Liver (tissue), 9 donors: Measurements from ENCODE around the gene FTHL17. TPM values are rescaled to one million over a fixed set of nuclear protein-coding genes. Genes with fewer than 3 reads are reported as not detected.

ENCODE experiments used
- DNase-seq: peaks from one replicate; pipeline ENCODE4 v3.0.0-alpha.2; 2017; ENCODE audit warnings: low spot score
- H3K27ac ChIP-seq, 2 donors: one replicate each; pipeline ENCODE4 v1.7.0; 2013; ENCODE audit warnings: inconsistent platforms in 2 of 2, low read length in 2 of 2, control low read depth in 1 of 2, low read depth in 1 of 2, mild to moderate bottlenecking in 1 of 2
- H3K27me3 ChIP-seq, 4 donors: one replicate each; pipeline versions ENCODE4 v1.6.1 to v1.7.0; 2013; ENCODE audit warnings: low read length in 3 of 4, inconsistent platforms in 1 of 4, mild to moderate bottlenecking in 1 of 4, moderate library complexity in 1 of 4; ENCODE audit not compliant: control insufficient read depth in 4 of 4, insufficient read depth in 4 of 4
- H3K36me3 ChIP-seq, 4 donors: one replicate each; pipeline versions ENCODE4 v1.6.1 to v1.7.0; 2013; ENCODE audit warnings: low read length in 3 of 4, mild to moderate bottlenecking in 3 of 4, low read depth in 1 of 4, moderate library complexity in 1 of 4; ENCODE audit not compliant: control insufficient read depth in 4 of 4, insufficient read depth in 3 of 4
- H3K4me1 ChIP-seq, 4 donors: one replicate each; pipeline versions ENCODE4 v1.6.1 to v1.7.0; 2013; ENCODE audit warnings: low read length in 3 of 4, mild to moderate bottlenecking in 3 of 4, moderate library complexity in 1 of 4; ENCODE audit not compliant: control insufficient read depth in 4 of 4, insufficient read depth in 4 of 4
- H3K4me3 ChIP-seq, 3 donors: one replicate each; pipeline versions ENCODE4 v1.6.1 to v1.7.0; 2013; ENCODE audit warnings: low read length in 3 of 3, control low read depth in 1 of 3, low read depth in 1 of 3, mild to moderate bottlenecking in 1 of 3
- H3K9ac ChIP-seq, 2 donors: one replicate each; pipeline ENCODE4 v1.7.0; 2013; ENCODE audit warnings: low read length in 2 of 2, mild to moderate bottlenecking in 2 of 2, moderate library complexity in 2 of 2, control low read depth in 1 of 2, low read depth in 1 of 2
- H3K9me3 ChIP-seq, 4 donors: one replicate each; pipeline versions ENCODE4 v1.6.1 to v1.7.0; 2013; ENCODE audit warnings: low read length in 3 of 4; ENCODE audit not compliant: control insufficient read depth in 4 of 4
- EGR1 ChIP-seq, 2 donors: IDR thresholded peaks; 2 replicates each; pipeline ENCODE4 v1.6.1; 2016 to 2018; ENCODE audit warnings: antibody characterized with exemption in 2 of 2, low read depth in 2 of 2
- FOXA1 ChIP-seq: IDR thresholded peaks from 2 replicates; pipeline ENCODE4 v1.6.1; 2016; ENCODE audit warnings: antibody characterized with exemption
- FOXA2 ChIP-seq: IDR thresholded peaks from 2 replicates; pipeline ENCODE4 v1.6.1; 2016; ENCODE audit warnings: antibody characterized with exemption
- GABPA ChIP-seq, 2 donors: IDR thresholded peaks in 1 of 2; conservative IDR thresholded peaks in 1 of 2; 2 replicates each; pipeline ENCODE4 v1.6.1; 2016; ENCODE audit warnings: antibody characterized with exemption in 2 of 2, mild to moderate bottlenecking in 1 of 2, moderate library complexity in 1 of 2
- HNF4A ChIP-seq, 2 donors: conservative IDR thresholded peaks; 2 replicates each; pipeline ENCODE4 v1.6.1; 2016; ENCODE audit warnings: antibody characterized with exemption in 2 of 2, mild to moderate bottlenecking in 2 of 2
- HNF4G ChIP-seq: IDR thresholded peaks from 2 replicates; pipeline ENCODE4 v1.6.1; 2016; ENCODE audit warnings: antibody characterized with exemption
- JUND ChIP-seq, 2 donors: IDR thresholded peaks; 2 replicates each; pipeline ENCODE4 v1.6.1; 2016; ENCODE audit warnings: antibody characterized with exemption in 2 of 2
- NR2F2 ChIP-seq: IDR thresholded peaks from 2 replicates; pipeline ENCODE4 v1.6.1; 2016; ENCODE audit warnings: antibody characterized with exemption
- RAD21 ChIP-seq, 2 donors: IDR thresholded peaks; 2 replicates each; pipeline ENCODE4 v1.6.1; 2016; ENCODE audit warnings: antibody characterized with exemption in 2 of 2, mild to moderate bottlenecking in 2 of 2
- RXRA ChIP-seq, 2 donors: IDR thresholded peaks; 2 replicates each; pipeline ENCODE4 v1.6.1; 2017 to 2018; ENCODE audit warnings: antibody characterized with exemption in 2 of 2, mild to moderate bottlenecking in 1 of 2
- SP1 ChIP-seq: IDR thresholded peaks from 2 replicates; pipeline ENCODE4 v1.6.1; 2018; ENCODE audit warnings: antibody characterized with exemption, mild to moderate bottlenecking
- TAF1 ChIP-seq: conservative IDR thresholded peaks from 2 replicates; pipeline ENCODE4 v1.6.1; 2016; ENCODE audit warnings: antibody characterized with exemption, mild to moderate bottlenecking
- YY1 ChIP-seq: IDR thresholded peaks from 2 replicates; pipeline ENCODE4 v1.6.1; 2016; ENCODE audit warnings: antibody characterized with exemption, mild to moderate bottlenecking
- WGBS: extraction: QIAGEN DNeasy Blood & Tissue Kit; methylation state at CpG from one replicate; pipeline ENCODE4 v1.1.7; 2013; 5-methylcytosine and 5-hydroxymethylcytosine counted together
- polyA plus RNA-seq, 2 donors: library from polyadenylated mRNA; stranded (reverse) in 1 of 2; unstranded in 1 of 2; fragments of 200-250 nt in 1 of 2; fragments of >200 nt in 1 of 2; fragmentation: Nextera tagmentation in 1 of 2; extraction: Ambion mirVana in 1 of 2; gene quantifications; one replicate each; pipeline versions ENCODE4 v1.2.1 to v1.2.3, GENCODE V29; 2013 to 2015
- total RNA-seq, 2 donors: library from RNA; depleted of rRNA; stranded (reverse); fragments of >200 nt; gene quantifications; one replicate each; pipeline ENCODE4 v1.2.3, GENCODE V29; 2014
- TF ChIP-seq, protein P1 (sequence below): IDR thresholded peaks from 2 replicates; pipeline ENCODE4 v1.6.1; 2016; ENCODE audit warnings: antibody characterized with exemption
- TF ChIP-seq, protein P2 (sequence below): IDR thresholded peaks from 2 replicates; pipeline ENCODE4 v1.6.1; 2016; ENCODE audit warnings: antibody characterized with exemption, mild to moderate bottlenecking
- TF ChIP-seq, protein P3 (sequence below): fragments of 150-350 bp; IDR thresholded peaks from 2 replicates; pipeline ENCODE4 v1.5.1; 2017; ENCODE audit warnings: improper control_type of control experiment, low read depth, low read length; ENCODE audit not compliant: missing input control
- TF ChIP-seq, protein P4 (sequence below): IDR thresholded peaks from 2 replicates; pipeline ENCODE4 v1.6.1; 2016; ENCODE audit warnings: antibody characterized with exemption
- TF ChIP-seq, protein P5 (sequence below): IDR thresholded peaks from 2 replicates; pipeline ENCODE4 v1.6.1; 2016; ENCODE audit warnings: antibody characterized with exemption
- donor health status: healthy.
- donor health status: healthy.
- donor health status: healthy.
- donor health status: healthy.
- donor health status: healthy.

FTHL17 gene
- total and polyA plus RNA-seq, 4 donors, result not detected

DNA sequence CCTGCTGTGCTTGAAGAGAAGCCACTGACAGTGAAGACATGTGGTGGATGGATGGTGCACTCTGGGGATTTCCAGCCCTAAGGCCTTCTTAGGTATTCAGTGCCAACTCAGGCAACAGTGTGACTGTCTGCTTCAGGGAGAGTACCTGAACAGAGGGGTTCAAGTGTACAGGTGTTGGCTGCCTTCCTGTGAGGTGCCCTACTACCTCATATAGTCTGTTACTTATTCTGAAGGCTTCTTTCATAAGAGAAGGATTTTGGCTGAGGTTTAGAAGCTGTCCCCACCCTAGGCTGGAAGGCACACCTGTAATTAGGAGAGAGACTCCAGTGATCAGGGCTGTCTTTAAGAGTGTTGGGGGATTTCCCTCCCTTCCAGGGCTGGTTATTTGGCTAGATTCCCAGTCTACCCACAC lies 1.8 kb downstream of the FTHL17 start:
- Histone ChIP-seq H3K9me3 (peaks cover 0 to 7% (median 0%) of the 10 kb centered on the region in 4 donors), H3K36me3 (no peaks in the 10 kb centered on the region), H3K27ac (no peak overlapping the region), H3K4me3 (no peak overlapping the region), H3K9ac (no peak overlapping the region), H3K27me3 (no peaks in the 10 kb centered on the region), H3K4me1 (no peaks in the 10 kb centered on the region)
- no peak for DNase-seq
- TF ChIP-seq JUND (IDR thresholded peaks at IDR 0.05), result no peak
- TF ChIP-seq GABPA (IDR thresholded peaks at IDR 0.05 in 1 of 2, conservative IDR thresholded peaks at IDR 0.05 in 1 of 2), result no peak
- TF ChIP-seq FOXA2, result no peak
- no peak for TF ChIP-seq RAD21 (IDR thresholded peaks at IDR 0.05)
- TF ChIP-seq, protein P1, sequence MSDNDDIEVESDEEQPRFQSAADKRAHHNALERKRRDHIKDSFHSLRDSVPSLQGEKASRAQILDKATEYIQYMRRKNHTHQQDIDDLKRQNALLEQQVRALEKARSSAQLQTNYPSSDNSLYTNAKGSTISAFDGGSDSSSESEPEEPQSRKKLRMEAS, result no peak
- TF ChIP-seq, protein P2, sequence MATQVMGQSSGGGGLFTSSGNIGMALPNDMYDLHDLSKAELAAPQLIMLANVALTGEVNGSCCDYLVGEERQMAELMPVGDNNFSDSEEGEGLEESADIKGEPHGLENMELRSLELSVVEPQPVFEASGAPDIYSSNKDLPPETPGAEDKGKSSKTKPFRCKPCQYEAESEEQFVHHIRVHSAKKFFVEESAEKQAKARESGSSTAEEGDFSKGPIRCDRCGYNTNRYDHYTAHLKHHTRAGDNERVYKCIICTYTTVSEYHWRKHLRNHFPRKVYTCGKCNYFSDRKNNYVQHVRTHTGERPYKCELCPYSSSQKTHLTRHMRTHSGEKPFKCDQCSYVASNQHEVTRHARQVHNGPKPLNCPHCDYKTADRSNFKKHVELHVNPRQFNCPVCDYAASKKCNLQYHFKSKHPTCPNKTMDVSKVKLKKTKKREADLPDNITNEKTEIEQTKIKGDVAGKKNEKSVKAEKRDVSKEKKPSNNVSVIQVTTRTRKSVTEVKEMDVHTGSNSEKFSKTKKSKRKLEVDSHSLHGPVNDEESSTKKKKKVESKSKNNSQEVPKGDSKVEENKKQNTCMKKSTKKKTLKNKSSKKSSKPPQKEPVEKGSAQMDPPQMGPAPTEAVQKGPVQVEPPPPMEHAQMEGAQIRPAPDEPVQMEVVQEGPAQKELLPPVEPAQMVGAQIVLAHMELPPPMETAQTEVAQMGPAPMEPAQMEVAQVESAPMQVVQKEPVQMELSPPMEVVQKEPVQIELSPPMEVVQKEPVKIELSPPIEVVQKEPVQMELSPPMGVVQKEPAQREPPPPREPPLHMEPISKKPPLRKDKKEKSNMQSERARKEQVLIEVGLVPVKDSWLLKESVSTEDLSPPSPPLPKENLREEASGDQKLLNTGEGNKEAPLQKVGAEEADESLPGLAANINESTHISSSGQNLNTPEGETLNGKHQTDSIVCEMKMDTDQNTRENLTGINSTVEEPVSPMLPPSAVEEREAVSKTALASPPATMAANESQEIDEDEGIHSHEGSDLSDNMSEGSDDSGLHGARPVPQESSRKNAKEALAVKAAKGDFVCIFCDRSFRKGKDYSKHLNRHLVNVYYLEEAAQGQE, result no peak
- TF ChIP-seq, protein P3, sequence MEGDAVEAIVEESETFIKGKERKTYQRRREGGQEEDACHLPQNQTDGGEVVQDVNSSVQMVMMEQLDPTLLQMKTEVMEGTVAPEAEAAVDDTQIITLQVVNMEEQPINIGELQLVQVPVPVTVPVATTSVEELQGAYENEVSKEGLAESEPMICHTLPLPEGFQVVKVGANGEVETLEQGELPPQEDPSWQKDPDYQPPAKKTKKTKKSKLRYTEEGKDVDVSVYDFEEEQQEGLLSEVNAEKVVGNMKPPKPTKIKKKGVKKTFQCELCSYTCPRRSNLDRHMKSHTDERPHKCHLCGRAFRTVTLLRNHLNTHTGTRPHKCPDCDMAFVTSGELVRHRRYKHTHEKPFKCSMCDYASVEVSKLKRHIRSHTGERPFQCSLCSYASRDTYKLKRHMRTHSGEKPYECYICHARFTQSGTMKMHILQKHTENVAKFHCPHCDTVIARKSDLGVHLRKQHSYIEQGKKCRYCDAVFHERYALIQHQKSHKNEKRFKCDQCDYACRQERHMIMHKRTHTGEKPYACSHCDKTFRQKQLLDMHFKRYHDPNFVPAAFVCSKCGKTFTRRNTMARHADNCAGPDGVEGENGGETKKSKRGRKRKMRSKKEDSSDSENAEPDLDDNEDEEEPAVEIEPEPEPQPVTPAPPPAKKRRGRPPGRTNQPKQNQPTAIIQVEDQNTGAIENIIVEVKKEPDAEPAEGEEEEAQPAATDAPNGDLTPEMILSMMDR, result no peak
- TF ChIP-seq NR2F2, result no peak

DNA sequence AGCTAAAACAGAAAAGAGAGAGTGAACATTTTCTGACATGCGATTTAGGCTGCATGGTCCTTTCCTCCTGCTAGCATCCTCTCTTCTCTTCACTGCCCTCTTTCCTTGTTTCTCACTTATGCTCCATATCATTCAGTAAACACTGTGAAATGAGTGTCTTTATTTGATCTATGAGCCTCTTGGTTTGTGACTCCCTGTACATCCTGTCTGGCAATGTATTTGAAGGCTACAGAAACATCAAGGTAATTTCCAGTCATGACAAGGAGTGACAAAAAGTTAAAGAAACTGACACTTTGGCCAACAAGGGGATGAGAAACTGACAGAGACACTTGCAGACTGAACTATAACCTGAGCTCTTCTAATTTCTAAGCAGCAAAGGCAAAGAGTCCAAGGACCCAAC lies 8.7 kb downstream of the FTHL17 start:
- Histone ChIP-seq H3K27me3 (peaks cover 0 to 5% (median 0%) of the 10 kb centered on the region in 4 donors), H3K36me3 (no peaks in the 10 kb centered on the region), H3K27ac (no peak overlapping the region), H3K9me3 (no peaks in the 10 kb centered on the region), H3K9ac (no peak overlapping the region), H3K4me1 (no peaks in the 10 kb centered on the region), H3K4me3 (no peak overlapping the region)
- WGBS, result 100% methylated on average over 1 of the region's 1 CpG
- DNase-seq, result no peak
- TF ChIP-seq RAD21 (IDR thresholded peaks at IDR 0.05) (no peak), HNF4G (no peak), SP1 (no peak), GABPA (IDR thresholded peaks at IDR 0.05 in 1 of 2, conservative IDR thresholded peaks at IDR 0.05 in 1 of 2) (no peak), YY1 (no peak), TAF1 (no peak), RXRA (IDR thresholded peaks at IDR 0.05) (no peak), FOXA1 (no peak), EGR1 (IDR thresholded peaks at IDR 0.05; ENCODE audit: low read depth in 2 of 2) (no peak), HNF4A (conservative IDR thresholded peaks at IDR 0.05) (no peak)
- TF ChIP-seq, protein P1, result no peak
- TF ChIP-seq, protein P4, sequence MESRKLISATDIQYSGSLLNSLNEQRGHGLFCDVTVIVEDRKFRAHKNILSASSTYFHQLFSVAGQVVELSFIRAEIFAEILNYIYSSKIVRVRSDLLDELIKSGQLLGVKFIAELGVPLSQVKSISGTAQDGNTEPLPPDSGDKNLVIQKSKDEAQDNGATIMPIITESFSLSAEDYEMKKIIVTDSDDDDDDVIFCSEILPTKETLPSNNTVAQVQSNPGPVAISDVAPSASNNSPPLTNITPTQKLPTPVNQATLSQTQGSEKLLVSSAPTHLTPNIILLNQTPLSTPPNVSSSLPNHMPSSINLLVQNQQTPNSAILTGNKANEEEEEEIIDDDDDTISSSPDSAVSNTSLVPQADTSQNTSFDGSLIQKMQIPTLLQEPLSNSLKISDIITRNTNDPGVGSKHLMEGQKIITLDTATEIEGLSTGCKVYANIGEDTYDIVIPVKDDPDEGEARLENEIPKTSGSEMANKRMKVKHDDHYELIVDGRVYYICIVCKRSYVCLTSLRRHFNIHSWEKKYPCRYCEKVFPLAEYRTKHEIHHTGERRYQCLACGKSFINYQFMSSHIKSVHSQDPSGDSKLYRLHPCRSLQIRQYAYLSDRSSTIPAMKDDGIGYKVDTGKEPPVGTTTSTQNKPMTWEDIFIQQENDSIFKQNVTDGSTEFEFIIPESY, result no peak
- TF ChIP-seq, protein P3, result no peak
- TF ChIP-seq, protein P5, sequence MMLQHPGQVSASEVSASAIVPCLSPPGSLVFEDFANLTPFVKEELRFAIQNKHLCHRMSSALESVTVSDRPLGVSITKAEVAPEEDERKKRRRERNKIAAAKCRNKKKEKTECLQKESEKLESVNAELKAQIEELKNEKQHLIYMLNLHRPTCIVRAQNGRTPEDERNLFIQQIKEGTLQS, result no peak
